Muscle layer of duodenum (tissue), 2 donors: ENCODE data around the gene COX6B2.

ENCODE experiments used
- H3K27ac ChIP-seq: one replicate; pipeline ENCODE4 v1.7.0; 2013; ENCODE audit warnings: mild to moderate bottlenecking, low read length
- H3K27me3 ChIP-seq: one replicate; pipeline ENCODE4 v1.7.0; 2013; ENCODE audit warnings: low read depth, mild to moderate bottlenecking, control low read depth, low read length
- H3K36me3 ChIP-seq, 2 donors: one replicate each; pipeline ENCODE4 v1.7.0; 2013; ENCODE audit warnings: low read length in 2 of 2, control low read depth in 1 of 2, mild to moderate bottlenecking in 1 of 2; ENCODE audit not compliant: insufficient read depth in 2 of 2, control insufficient read depth in 1 of 2
- H3K4me1 ChIP-seq, 2 donors: one replicate each; pipeline ENCODE4 v1.7.0; 2013; ENCODE audit warnings: low read length in 2 of 2, mild to moderate bottlenecking in 2 of 2, control low read depth in 1 of 2, moderate library complexity in 1 of 2; ENCODE audit not compliant: insufficient read depth in 2 of 2, control insufficient read depth in 1 of 2
- H3K4me3 ChIP-seq, 2 donors: one replicate each; pipeline ENCODE4 v1.7.0; 2013; ENCODE audit warnings: low read length in 2 of 2, low read depth in 1 of 2, mild to moderate bottlenecking in 1 of 2
- H3K9me3 ChIP-seq, 2 donors: one replicate each; pipeline ENCODE4 v1.7.0; 2013; ENCODE audit warnings: low read length in 2 of 2, control low read depth in 1 of 2, mild to moderate bottlenecking in 1 of 2; ENCODE audit not compliant: control insufficient read depth in 1 of 2
- donor health status: healthy.

Gene COX6B2

GRCh38 chr19:55368106-55368505, 13.6 kb upstream of the COX6B2 start:
- Histone ChIP-seq H3K27me3 (peaks cover 39% of the 10 kb centered on the region), H3K36me3 (no peaks in the 10 kb centered on the region), H3K4me3 (no peak overlapping the region), H3K4me1 (peaks cover 0 to 15% of the 10 kb centered on the region in 2 donors), H3K9me3 (no peaks in the 10 kb centered on the region), H3K27ac (no peak overlapping the region)

GRCh38 chr19:55366790-55367189, 12.3 kb upstream of the COX6B2 start:
- no peaks in the 10 kb centered on the region for H3K9me3 ChIP-seq
- peaks cover 28% of the 10 kb centered on the region for H3K27me3 ChIP-seq
- peaks cover 0 to 15% of the 10 kb centered on the region in 2 donors for H3K4me1 ChIP-seq
- no peaks in the 10 kb centered on the region for H3K36me3 ChIP-seq
- H3K4me3 ChIP-seq: no peak overlapping the region
- no peak overlapping the region for H3K27ac ChIP-seq

- H3K36me3 ChIP-seq: no peaks in the 10 kb centered on the region
- H3K4me3 ChIP-seq: no peak overlapping the region
- no peaks in the 10 kb centered on the region for H3K9me3 ChIP-seq
- H3K27ac ChIP-seq: no peak overlapping the region
- H3K4me1 ChIP-seq: peaks cover 0 to 15% of the 10 kb centered on the region in 2 donors
- peaks cover 24% of the 10 kb centered on the region for H3K27me3 ChIP-seq
These were observed 11.4 kb upstream of the COX6B2 start for GRCh38 chr19:55365964-55366363.

DNA sequence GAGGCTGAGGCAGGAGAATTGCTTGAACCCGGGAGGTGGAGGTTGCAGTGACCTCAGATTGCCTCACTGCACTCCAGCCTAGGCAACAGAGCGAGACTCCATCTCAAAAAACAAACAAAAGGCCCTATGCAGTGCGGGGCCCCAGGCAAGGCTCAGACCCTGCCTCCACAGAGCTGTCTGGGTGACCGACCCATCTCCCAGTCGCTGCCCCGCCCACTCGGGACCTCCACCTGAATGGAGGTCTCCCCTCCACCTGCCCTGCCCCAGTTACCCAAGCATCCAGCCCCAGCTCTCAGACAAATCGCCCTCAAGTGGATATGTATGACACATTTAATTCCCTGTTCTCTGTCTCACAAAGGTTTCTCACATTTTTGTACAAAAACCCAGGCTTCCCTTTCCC, 10.7 kb upstream of the COX6B2 start:
- Histone ChIP-seq H3K4me1 (peaks cover 0 to 15% of the 10 kb centered on the region in 2 donors), H3K27ac (no peak overlapping the region), H3K4me3 (no peak overlapping the region), H3K27me3 (peaks cover 18% of the 10 kb centered on the region), H3K9me3 (no peaks in the 10 kb centered on the region), H3K36me3 (no peaks in the 10 kb centered on the region)

DNA sequence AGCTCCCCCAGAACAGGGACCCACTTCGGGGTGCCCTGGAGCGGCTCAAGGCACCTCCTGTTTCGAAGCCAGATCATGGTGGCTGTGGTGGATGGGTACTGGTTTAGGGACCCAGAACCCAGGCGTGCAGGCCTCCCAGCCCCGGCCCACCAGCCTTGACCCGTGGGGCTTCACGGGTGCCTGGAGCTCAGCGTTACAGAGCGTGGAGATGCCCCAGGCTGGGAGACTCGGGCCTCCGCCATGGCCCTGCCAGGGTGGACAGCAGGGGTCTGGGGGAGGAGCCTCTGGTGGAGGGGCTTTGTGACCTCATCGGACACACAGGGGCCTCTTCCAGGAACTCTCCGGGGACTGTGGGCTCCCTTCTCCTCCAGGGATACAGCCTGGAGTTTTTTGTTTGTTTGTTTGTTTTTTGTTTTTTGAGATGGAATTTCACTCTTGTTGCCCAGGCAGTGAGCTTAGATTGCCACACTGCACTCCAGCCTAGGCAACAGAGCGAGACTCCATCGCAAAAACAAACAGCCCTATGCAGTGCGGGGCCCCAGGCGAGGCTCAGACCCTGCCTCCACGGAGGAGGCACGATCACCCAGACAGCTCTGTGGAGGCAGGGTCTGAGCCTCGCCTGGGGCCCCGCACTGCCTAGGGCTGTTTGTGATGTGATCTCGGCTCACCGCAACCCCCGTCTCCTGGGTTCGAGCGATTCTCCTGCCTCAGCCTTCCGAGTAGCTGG, 8.6 kb upstream of the COX6B2 start, which contains the start of gene GARIN5B:
Gene GARIN5B, minus strand, starts transcription at position 271 of the 727 bp plus-strand sequence. Its CDS starts 194 bp downstream, at position 77.
- no peaks in the 10 kb centered on the region for H3K36me3 ChIP-seq
- H3K4me1 ChIP-seq: no peaks in the 10 kb centered on the region
- peaks cover 3% of the 10 kb centered on the region for H3K27me3 ChIP-seq
- no peak within 1 kb of the TSS for H3K4me3 ChIP-seq
- H3K9me3 ChIP-seq: no peaks in the 10 kb centered on the region
- no peak within 1 kb of the TSS for H3K27ac ChIP-seq

DNA sequence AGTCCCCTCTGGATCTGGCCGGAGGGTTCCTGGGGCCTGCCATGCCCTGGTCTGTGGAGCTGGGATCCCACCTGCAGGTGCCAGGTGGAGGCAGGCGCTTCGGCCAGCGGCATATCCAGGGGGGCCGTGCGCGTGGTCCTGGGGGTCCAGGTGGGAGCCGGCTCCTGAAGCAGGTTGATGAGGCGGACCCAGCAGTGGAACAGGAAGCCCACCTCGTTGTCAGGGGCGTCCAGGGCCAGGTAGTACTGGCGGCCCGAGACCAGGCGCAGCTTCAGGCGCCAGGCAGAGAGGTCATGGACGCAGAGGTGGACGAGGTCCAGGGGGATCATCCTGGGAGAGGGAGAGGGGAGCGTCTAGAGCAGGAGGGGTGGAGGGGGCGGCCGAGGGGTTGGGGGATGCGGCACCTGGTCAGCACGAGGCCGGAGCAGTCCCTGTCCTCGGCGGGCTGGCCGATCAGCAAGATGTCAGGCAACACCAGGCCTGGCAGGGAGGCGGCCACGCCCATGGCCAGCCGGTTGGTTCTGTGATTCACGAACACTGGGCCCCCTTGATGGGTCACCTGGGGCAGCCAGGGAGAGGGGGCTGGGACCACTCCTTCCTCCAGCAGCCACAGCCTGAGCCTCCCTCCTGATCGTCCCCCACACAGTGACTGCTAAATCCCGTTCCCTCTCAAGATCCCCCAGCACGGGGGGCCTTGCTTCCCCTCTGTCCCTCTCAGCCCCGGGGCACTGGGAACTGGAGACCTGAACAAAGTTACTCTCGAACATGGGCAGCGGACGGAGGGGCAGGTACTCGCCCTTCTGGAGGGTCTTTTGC, 7.9 kb upstream of the COX6B2 start:
- Histone ChIP-seq H3K4me1 (no peaks in the 10 kb centered on the region), H3K27me3 (peaks cover 3% of the 10 kb centered on the region), H3K27ac (no peak overlapping the region), H3K36me3 (no peaks in the 10 kb centered on the region), H3K4me3 (no peak overlapping the region), H3K9me3 (no peaks in the 10 kb centered on the region)

DNA sequence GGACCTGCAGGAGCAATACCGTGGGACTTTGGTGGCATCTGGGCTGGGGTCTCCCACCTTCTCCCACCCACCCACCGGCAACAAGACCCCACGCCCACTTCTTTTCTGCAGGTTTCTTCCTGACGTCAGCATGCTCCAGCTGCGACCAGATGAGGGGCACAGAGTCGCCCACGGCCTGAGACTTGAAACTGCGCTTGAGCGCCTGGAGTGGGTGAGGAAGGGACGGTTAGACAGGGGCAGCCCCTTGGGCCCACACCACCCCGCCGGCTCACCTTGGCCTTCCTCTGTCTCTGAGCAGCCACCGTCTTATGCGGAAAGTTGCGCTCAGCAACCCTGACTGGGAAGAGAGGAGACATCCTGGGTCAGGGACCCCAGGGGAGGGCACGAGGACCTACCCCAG, 6.4 kb upstream of the COX6B2 start:
- Histone ChIP-seq H3K27ac (no peak overlapping the region), H3K4me1 (no peaks in the 10 kb centered on the region), H3K4me3 (no peak overlapping the region), H3K27me3 (peaks cover 3% of the 10 kb centered on the region), H3K36me3 (no peaks in the 10 kb centered on the region), H3K9me3 (no peaks in the 10 kb centered on the region)

DNA sequence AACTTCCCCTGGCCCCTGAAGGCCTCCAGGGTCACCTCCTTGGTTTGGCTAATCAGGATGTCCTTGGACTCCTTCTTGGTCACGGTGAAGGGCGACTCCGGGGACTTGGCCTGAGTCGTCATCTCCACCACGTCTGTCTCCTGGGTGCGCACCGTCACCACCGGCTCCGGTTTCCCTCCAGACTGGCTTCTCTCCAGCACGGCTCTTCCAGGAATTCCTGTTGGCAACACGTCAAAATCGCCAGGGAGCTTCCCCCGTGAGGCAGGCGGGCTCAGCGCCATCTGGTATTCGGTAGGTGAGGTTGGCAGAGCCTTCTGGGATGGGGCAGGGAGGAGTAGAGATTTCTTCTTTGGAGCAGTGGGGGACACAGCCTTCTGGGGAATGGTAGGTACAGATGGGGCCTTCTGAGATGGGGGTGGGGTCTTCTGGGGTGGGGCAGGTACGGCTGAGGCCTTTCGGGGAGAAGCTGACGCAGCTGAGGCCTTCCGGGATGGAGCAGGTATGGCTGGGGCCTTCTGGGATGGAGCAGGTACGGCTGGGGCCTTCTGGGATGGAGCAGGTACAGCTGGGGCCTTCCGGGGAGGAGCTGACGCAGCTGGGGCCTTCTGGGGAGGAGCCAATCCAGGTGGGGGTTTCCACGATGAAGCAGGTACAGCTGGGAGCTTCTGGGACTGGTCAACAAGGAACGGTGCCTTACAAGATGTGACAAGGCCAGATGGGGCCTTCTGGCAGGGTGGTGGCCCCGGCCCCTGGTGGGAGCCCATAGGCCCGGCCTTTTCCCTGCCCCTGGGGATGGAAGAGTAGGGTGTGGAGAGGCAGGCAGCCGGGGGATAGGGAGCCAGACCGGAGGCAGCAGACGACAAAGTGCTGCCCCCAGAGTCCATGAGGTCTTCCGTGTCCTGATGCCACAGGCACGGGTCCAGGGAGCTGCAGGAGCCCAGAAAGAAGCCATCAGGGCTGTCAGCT, 4.7 kb upstream of the COX6B2 start:
- H3K36me3 ChIP-seq: no peaks in the 10 kb centered on the region
- no peak overlapping the region for H3K4me3 ChIP-seq
- no peak overlapping the region for H3K27ac ChIP-seq
- H3K9me3 ChIP-seq: no peaks in the 10 kb centered on the region
- peaks cover 0 to 6% of the 10 kb centered on the region in 2 donors for H3K4me1 ChIP-seq
- no peaks in the 10 kb centered on the region for H3K27me3 ChIP-seq

DNA sequence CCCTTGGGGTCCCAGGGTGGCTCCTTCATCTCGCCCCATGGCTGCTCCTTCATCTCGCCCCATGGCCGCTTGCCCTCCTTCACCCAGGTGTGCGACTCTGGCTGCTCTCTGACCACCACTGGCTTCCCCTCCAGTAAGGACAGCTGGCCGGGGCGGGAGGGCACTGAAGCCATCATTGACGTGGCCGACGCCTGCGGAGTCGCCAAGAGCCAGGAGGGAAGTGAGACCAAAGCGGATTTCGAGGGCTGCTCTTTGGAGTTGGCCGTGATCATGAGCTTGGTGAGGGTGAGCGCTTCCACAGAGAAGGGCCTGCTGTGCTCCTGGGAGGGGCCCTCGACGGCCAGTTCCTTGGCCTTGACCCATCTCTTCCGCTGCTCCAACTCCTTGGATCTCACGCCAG, 4.0 kb upstream of the COX6B2 start:
- no peaks in the 10 kb centered on the region for H3K36me3 ChIP-seq
- H3K27ac ChIP-seq: no peak overlapping the region
- peaks cover 3% of the 10 kb centered on the region for H3K27me3 ChIP-seq
- no peak overlapping the region for H3K4me3 ChIP-seq
- no peaks in the 10 kb centered on the region for H3K9me3 ChIP-seq
- H3K4me1 ChIP-seq: peaks cover 0 to 11% of the 10 kb centered on the region in 2 donors

GRCh38 chr19:55355213-55355821, 798 bp upstream of the COX6B2 start:
- Histone ChIP-seq H3K27ac (no peak overlapping the region), H3K36me3 (no peaks in the 10 kb centered on the region), H3K27me3 (peaks cover 28% of the 10 kb centered on the region), H3K4me1 (peaks cover 0 to 15% of the 10 kb centered on the region in 2 donors), H3K4me3 (no peak overlapping the region), H3K9me3 (no peaks in the 10 kb centered on the region)
